Transverse colon (tissue), 3 donors: ENCODE data around the gene TAF1D.

Experiments used
- POLR2A ChIP-seq: fragments of 450-650 bp; IDR thresholded peaks from one replicate; pipeline ENCODE4 v1.6.1; 2016; ENCODE audit warnings: antibody characterized with exemption, mild to moderate bottlenecking, moderate library complexity
- TF ChIP-seq, protein P1 (sequence below), 5 experiments: fragments of 200-600 bp in 3 of 5; fragments of 450-650 bp in 2 of 5; sonication (generic) in 3 of 5; IDR thresholded peaks; 1 replicate in 2 of 5; 2 replicates in 3 of 5; pipeline ENCODE4 v1.5.1; 2016 to 2017; ENCODE audit warnings: antibody characterized with exemption in 5 of 5, inconsistent platforms in 3 of 5, mild to moderate bottlenecking in 2 of 5, moderate library complexity in 1 of 5

- TF ChIP-seq, protein P1, sequence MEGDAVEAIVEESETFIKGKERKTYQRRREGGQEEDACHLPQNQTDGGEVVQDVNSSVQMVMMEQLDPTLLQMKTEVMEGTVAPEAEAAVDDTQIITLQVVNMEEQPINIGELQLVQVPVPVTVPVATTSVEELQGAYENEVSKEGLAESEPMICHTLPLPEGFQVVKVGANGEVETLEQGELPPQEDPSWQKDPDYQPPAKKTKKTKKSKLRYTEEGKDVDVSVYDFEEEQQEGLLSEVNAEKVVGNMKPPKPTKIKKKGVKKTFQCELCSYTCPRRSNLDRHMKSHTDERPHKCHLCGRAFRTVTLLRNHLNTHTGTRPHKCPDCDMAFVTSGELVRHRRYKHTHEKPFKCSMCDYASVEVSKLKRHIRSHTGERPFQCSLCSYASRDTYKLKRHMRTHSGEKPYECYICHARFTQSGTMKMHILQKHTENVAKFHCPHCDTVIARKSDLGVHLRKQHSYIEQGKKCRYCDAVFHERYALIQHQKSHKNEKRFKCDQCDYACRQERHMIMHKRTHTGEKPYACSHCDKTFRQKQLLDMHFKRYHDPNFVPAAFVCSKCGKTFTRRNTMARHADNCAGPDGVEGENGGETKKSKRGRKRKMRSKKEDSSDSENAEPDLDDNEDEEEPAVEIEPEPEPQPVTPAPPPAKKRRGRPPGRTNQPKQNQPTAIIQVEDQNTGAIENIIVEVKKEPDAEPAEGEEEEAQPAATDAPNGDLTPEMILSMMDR (IDR thresholded peaks at IDR 0.05) = no peak
- no peak for TF ChIP-seq POLR2A
Measured at GRCh38 chr11:93766504-93766903, 25.2 kb upstream of the TAF1D start.
